ENCODE measurements around the gene FDXR.

Gene FDXR

DNA sequence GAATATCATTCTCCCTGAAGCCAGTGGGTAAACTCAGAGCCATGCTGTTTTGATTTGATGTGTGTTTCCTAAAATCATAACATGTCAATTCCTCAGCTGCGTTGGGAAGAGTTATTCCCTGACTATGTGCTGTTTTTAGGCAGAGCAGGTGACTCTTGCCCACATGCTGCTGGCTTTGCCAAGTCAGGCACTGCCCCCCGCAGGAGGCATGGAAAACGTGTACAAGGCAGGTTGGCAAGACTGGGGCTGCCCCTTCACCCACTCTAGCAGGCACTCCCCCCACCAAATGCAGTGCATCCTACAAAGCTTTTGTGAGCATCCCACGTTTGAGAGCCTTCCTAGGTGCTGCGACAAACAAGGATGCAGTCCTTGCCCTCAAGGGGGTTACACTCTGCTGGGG, 58.3 kb downstream of the FDXR start:
- no peak for DNase-seq (ENCODE audit: low read depth in 2 of 2)

All from stimulated activated CD8-positive, alpha-beta memory T cell treated with anti-CD3 and anti-CD28 coated beads, Interleukin-15, amount 100 ng/mL, for 4 hours (primary cell).